ENCODE data around the gene MBNL2.
A peak's percentile ranks its signal among the peaks of the same experiment; 100 is the strongest.

Gene MBNL2

GRCh38 chr13:97432917-97433726 is 211.0 kb downstream of the MBNL2 start:
- no peaks in the 10 kb centered on the region for H4K20me1 ChIP-seq (ENCODE audit: insufficient read depth, low read length)
- H3K4me2 ChIP-seq (ENCODE audit: low read depth, low read length) = peak overlapping the region; percentile 91
- peak overlapping the region; percentile 100 for H3K27ac ChIP-seq (ENCODE audit: low read length)
- H3K79me2 ChIP-seq (ENCODE audit: low read length) = peaks cover 37% of the 10 kb centered on the region
- TF ChIP-seq EZH2 (optimal IDR thresholded peaks at IDR 0.05; ENCODE audit: low read depth, low read length) (no peak), CTCF (IDR thresholded peaks at IDR 0.05; ENCODE audit: low read length) (no peak), EZH2phosphoT487 (IDR thresholded peaks at IDR 0.05; ENCODE audit: low read length) (no peak)
- DNase-seq = peak; percentile 100
- peak overlapping the region; percentile 94 for H2AFZ ChIP-seq (ENCODE audit: low read length)
- H3K9me3 ChIP-seq (replicated peaks; ENCODE audit: insufficient read depth, low read length) = no peaks in the 10 kb centered on the region
- H3K4me3 ChIP-seq (ENCODE audit: low read length) = peak overlapping the region; percentile 96
- no peaks in the 10 kb centered on the region for H3K27me3 ChIP-seq (replicated peaks; ENCODE audit: insufficient read depth, low read length)
- H3K4me1 ChIP-seq (ENCODE audit: low read length) = peaks cover 26% of the 10 kb centered on the region; the same call in 1 of the 2 replicates
- no peaks in the 10 kb centered on the region for H3K9me2 ChIP-seq (replicated peaks; ENCODE audit: insufficient read depth, low read length)
- H3K9ac ChIP-seq (ENCODE audit: low read length) = peak overlapping the region; percentile 99
- H3F3A ChIP-seq (ENCODE audit: insufficient read depth, low read length) = peaks cover 16% of the 10 kb centered on the region
- H3K36me3 ChIP-seq (replicated peaks; ENCODE audit: insufficient read depth, low read length) = no peaks in the 10 kb centered on the region

- H3K27ac ChIP-seq (ENCODE audit: low read length) = peak within 1 kb of the TSS; percentile 100
- no peaks in the 10 kb centered on the region for H3K9me2 ChIP-seq (replicated peaks; ENCODE audit: insufficient read depth, low read length)
- no peaks in the 10 kb centered on the region for H3K9me3 ChIP-seq (replicated peaks; ENCODE audit: insufficient read depth, low read length)
- peak; percentile 94 for DNase-seq
- peaks cover 45% of the 10 kb centered on the region for H3K79me2 ChIP-seq (ENCODE audit: low read length)
- peak within 1 kb of the TSS; percentile 96 for H3K4me3 ChIP-seq (ENCODE audit: low read length)
- peaks cover 16% of the 10 kb centered on the region for H3F3A ChIP-seq (ENCODE audit: insufficient read depth, low read length)
- no peaks in the 10 kb centered on the region for H3K27me3 ChIP-seq (replicated peaks; ENCODE audit: insufficient read depth, low read length)
- no peaks in the 10 kb centered on the region for H4K20me1 ChIP-seq (ENCODE audit: insufficient read depth, low read length)
- H2AFZ ChIP-seq (ENCODE audit: low read length) = peak within 1 kb of the TSS; percentile 94
- peak within 1 kb of the TSS; percentile 91 for H3K4me2 ChIP-seq (ENCODE audit: low read depth, low read length)
- peaks cover 26% of the 10 kb centered on the region; the same call in 1 of the 2 replicates for H3K4me1 ChIP-seq (ENCODE audit: low read length)
- H3K9ac ChIP-seq (ENCODE audit: low read length) = peak within 1 kb of the TSS; percentile 99
- TF ChIP-seq CTCF (IDR thresholded peaks at IDR 0.05; ENCODE audit: low read length) (no peak), EZH2 (optimal IDR thresholded peaks at IDR 0.05; ENCODE audit: low read depth, low read length) (no peak)
- no peaks in the 10 kb centered on the region for H3K36me3 ChIP-seq (replicated peaks; ENCODE audit: insufficient read depth, low read length)
Measured at GRCh38 chr13:97433727-97434396, 211.7 kb downstream of the MBNL2 start, which contains the start of gene RAP2A. Gene RAP2A, plus strand, starts transcription at chr13:97434169. Its CDS starts 302 bp downstream, at chr13:97434471.

GRCh38 chr13:97434397-97435201 is 212.5 kb downstream of the MBNL2 start:
- Histone ChIP-seq H3K4me3 (ENCODE audit: low read length) (peak overlapping the region; percentile 76), H3K9me2 (replicated peaks; ENCODE audit: insufficient read depth, low read length) (no peaks in the 10 kb centered on the region), H3K9me3 (replicated peaks; ENCODE audit: insufficient read depth, low read length) (no peaks in the 10 kb centered on the region), H3K4me1 (ENCODE audit: low read length) (peaks cover 26% of the 10 kb centered on the region; the same call in 1 of the 2 replicates), H3K9ac (ENCODE audit: low read length) (peak overlapping the region; percentile 64), H3F3A (ENCODE audit: insufficient read depth, low read length) (peaks cover 16% of the 10 kb centered on the region), H3K27me3 (replicated peaks; ENCODE audit: insufficient read depth, low read length) (no peaks in the 10 kb centered on the region), H3K79me2 (ENCODE audit: low read length) (peaks cover 52% of the 10 kb centered on the region), H4K20me1 (ENCODE audit: insufficient read depth, low read length) (no peaks in the 10 kb centered on the region), H2AFZ (ENCODE audit: low read length) (peak overlapping the region; percentile 44), H3K4me2 (ENCODE audit: low read depth, low read length) (peak overlapping the region; percentile 85), H3K27ac (ENCODE audit: low read length) (peak overlapping the region; percentile 44; the same call in 1 of the 2 replicates), H3K36me3 (replicated peaks; ENCODE audit: insufficient read depth, low read length) (no peaks in the 10 kb centered on the region)
- peak; percentile 36 for DNase-seq
- TF ChIP-seq CTCF (IDR thresholded peaks at IDR 0.05; ENCODE audit: low read length) (no peak), EZH2phosphoT487 (IDR thresholded peaks at IDR 0.05; ENCODE audit: low read length) (no peak), EZH2 (optimal IDR thresholded peaks at IDR 0.05; ENCODE audit: low read depth, low read length) (no peak)

Data from MM.1S (cell line).